ENCODE measurements around the gene OGFOD2. TPM values are rescaled to one million over a fixed set of nuclear protein-coding genes. Genes with fewer than 3 reads are reported as not detected.

OGFOD2 gene
- total RNA-seq, 1 experiment from 2014 or later = 21.6 TPM

- peaks cover 45% of the 10 kb centered on the region for H3K36me3 Mint-ChIP-seq (ENCODE audit: insufficient read depth, unreplicated experiment)
- ChIA-PET CTCF (interaction anchor here (0.6 kb wide), 2 partner anchors 11 to 111 kb away, joined by 3 to 4 read pairs; no protein-coding TSS in a partner anchor), POLR2A (interaction anchor here (0.6 to 0.7 kb wide), 2 partner anchors 14 to 86 kb away, joined by 3 to 4 read pairs; partner anchors contain the start of gene ABCB9)
- H3K36me3 ChIP-seq (ENCODE audit: control insufficient read depth, insufficient read depth, low read length) = no peaks in the 10 kb centered on the region
- peaks cover 12% of the 10 kb centered on the region; the same call in 1 of the 2 replicates for H3K4me1 ChIP-seq
- no peaks in the 10 kb centered on the region for H3K9me3 Mint-ChIP-seq (ENCODE audit: unreplicated experiment)
- H3K9me3 ChIP-seq = no peaks in the 10 kb centered on the region
- intact Hi-C loops (cut with micrococcal nuclease; ENCODE audit: unreplicated experiment) = loop anchor here (10.0 kb wide), 1 partner anchor 164 kb away; no protein-coding TSS in a partner anchor
- DNase-seq = peak in 1 of 2 experiments; percentile 69
- peak within 1 kb of the TSS; percentile 86 for H3K27ac Mint-ChIP-seq (ENCODE audit: unreplicated experiment)
- H3K4me3 ChIP-seq (ENCODE audit: low read depth, low read length) = peak within 1 kb of the TSS; percentile 86
- H3K4me3 Mint-ChIP-seq (ENCODE audit: unreplicated experiment) = peak within 1 kb of the TSS; percentile 89
- H3K27me3 ChIP-seq (replicated peaks; ENCODE audit: control insufficient read depth, insufficient read depth, low read length) = no peaks in the 10 kb centered on the region
- no TSS peak for BruUV-seq (replicated peaks)
- peak in 1 of 2 experiments; percentile 6 for TF ChIP-seq CTCF (IDR thresholded peaks at IDR 0.05; ENCODE audit: insufficient read depth in 1 of 2, low read depth in 1 of 2, low read length in 1 of 2, severe bottlenecking in 1 of 2, unreplicated experiment in 1 of 2)
- H3K4me1 Mint-ChIP-seq (ENCODE audit: low read depth, unreplicated experiment) = peaks cover 6% of the 10 kb centered on the region
- no peaks in the 10 kb centered on the region for H3K27me3 Mint-ChIP-seq (ENCODE audit: insufficient read depth, unreplicated experiment)
These were observed 5.4 kb downstream of the OGFOD2 start, which contains the start of gene ARL6IP4 for GRCh38 chr12:122980183-122981035. Gene ARL6IP4, plus strand, starts transcription at chr12:122980681. Its CDS starts 459 bp downstream, at chr12:122981140.

- Mint-ChIP-seq H3K9me3 (ENCODE audit: unreplicated experiment) (no peaks in the 10 kb centered on the region), H3K27me3 (ENCODE audit: insufficient read depth, unreplicated experiment) (no peaks in the 10 kb centered on the region), H3K4me1 (ENCODE audit: low read depth, unreplicated experiment) (peaks cover 6% of the 10 kb centered on the region), H3K27ac (ENCODE audit: unreplicated experiment) (peak overlapping the region; percentile 79), H3K36me3 (ENCODE audit: insufficient read depth, unreplicated experiment) (peaks cover 45% of the 10 kb centered on the region), H3K4me3 (ENCODE audit: unreplicated experiment) (peak overlapping the region; percentile 89)
- Histone ChIP-seq H3K9me3 (no peaks in the 10 kb centered on the region), H3K4me1 (peaks cover 9% of the 10 kb centered on the region; the same call in 1 of the 2 replicates), H3K27me3 (replicated peaks; ENCODE audit: control insufficient read depth, insufficient read depth, low read length) (no peaks in the 10 kb centered on the region), H3K36me3 (ENCODE audit: control insufficient read depth, insufficient read depth, low read length) (no peaks in the 10 kb centered on the region), H3K4me3 (ENCODE audit: low read depth, low read length) (peak overlapping the region; percentile 86)
- CTCF ChIA-PET = interaction anchor here (0.6 kb wide), 2 partner anchors 12 to 111 kb away, joined by 3 to 4 read pairs; no protein-coding TSS in a partner anchor
- no TSS peak for BruUV-seq (replicated peaks)
- POLR2A ChIA-PET = interaction anchor here (0.6 kb wide), 1 partner anchor 87 kb away, joined by 4 read pairs; no protein-coding TSS in a partner anchor
- DNase-seq = peak in 1 of 2 experiments; percentile 44
- intact Hi-C loops (cut with micrococcal nuclease; ENCODE audit: unreplicated experiment) = loop anchor here (10.0 kb wide), 1 partner anchor 164 kb away; no protein-coding TSS in a partner anchor
- no peak for TF ChIP-seq CTCF (IDR thresholded peaks at IDR 0.05; ENCODE audit: insufficient read depth in 1 of 2, low read depth in 1 of 2, low read length in 1 of 2, severe bottlenecking in 1 of 2, unreplicated experiment in 1 of 2)
These were observed 6.0 kb downstream of the OGFOD2 start for GRCh38 chr12:122981036-122981471.

All from Caco-2 (cell line).